ENCODE data around the gene PLA2G4D. TPM values are rescaled to one million over a fixed set of nuclear protein-coding genes. Genes with fewer than 3 reads are reported as not detected.

The PLA2G4D gene
- total RNA-seq, 2 experiments from 2014 or later = not detected

DNA sequence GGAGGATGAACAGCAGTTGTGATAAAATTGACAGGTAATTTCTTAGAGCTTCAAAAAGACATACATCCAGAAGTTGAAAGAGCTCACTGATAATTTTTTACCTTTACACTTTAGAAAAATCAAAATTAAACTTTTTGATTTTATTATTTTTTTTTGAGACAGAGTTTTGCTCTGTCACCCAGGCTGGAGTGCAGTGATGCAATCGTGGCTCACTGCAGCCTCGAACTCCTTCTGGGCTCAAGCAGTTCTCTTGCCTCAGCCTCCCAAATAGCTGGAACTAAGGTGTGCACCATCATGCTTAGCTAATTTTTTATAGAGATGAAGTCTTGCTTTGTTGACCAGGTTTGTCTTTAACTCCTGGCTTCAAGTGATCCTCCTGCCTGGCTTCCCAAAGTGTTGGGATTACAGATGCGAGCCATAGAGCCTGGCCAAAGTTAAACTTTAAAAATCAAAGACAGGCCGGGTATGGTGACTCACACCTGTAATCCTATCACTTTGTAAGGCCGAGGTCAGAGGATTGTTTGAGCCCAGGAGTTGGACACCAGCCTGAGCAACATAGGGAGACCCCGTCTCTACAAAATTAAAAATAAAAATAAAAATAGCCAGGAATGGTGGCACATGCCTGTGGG, 40.4 kb upstream of the PLA2G4D start:
- Mint-ChIP-seq H3K4me1 (ENCODE audit: low read depth) (no peaks in the 10 kb centered on the region), H3K36me3 (ENCODE audit: low read depth) (no peaks in the 10 kb centered on the region), H3K4me3 (no peak overlapping the region), H3K9me3 (no peaks in the 10 kb centered on the region), H3K27me3 (ENCODE audit: low read depth) (peaks cover 3% of the 10 kb centered on the region), H3K27ac (no peak overlapping the region)
- DNase-seq = no peak
- intact Hi-C loops (cut with micrococcal nuclease) = loop anchor here (1.0 to 10.0 kb wide), 6 partner anchors 50 to 518 kb away; no protein-coding TSS in a partner anchor
- CTCF ChIA-PET = interaction anchor here (0.6 to 2.7 kb wide), 9 partner anchors 8 to 337 kb away, joined by 3 to 8 read pairs (median 4); no protein-coding TSS in a partner anchor

GRCh38 chr15:42133886-42134502, 39.6 kb upstream of the PLA2G4D start:
- Mint-ChIP-seq H3K9me3 (no peaks in the 10 kb centered on the region), H3K27me3 (ENCODE audit: low read depth) (peaks cover 5% of the 10 kb centered on the region), H3K4me3 (no peak overlapping the region), H3K27ac (no peak overlapping the region), H3K4me1 (ENCODE audit: low read depth) (no peaks in the 10 kb centered on the region), H3K36me3 (ENCODE audit: low read depth) (no peaks in the 10 kb centered on the region)
- intact Hi-C loops (cut with micrococcal nuclease) = loop anchor here (1.0 to 10.0 kb wide), 4 partner anchors 49 to 251 kb away; no protein-coding TSS in a partner anchor
- DNase-seq = peak; percentile 83
- CTCF ChIA-PET = interaction anchor here (0.6 to 2.7 kb wide), 12 partner anchors 9 to 458 kb away, joined by 3 to 8 read pairs (median 3); no protein-coding TSS in a partner anchor

GRCh38 chr15:42133356-42133755, 39.0 kb upstream of the PLA2G4D start:
- no peak for DNase-seq
- CTCF ChIA-PET = interaction anchor here (0.6 to 2.7 kb wide), 7 partner anchors 9 to 459 kb away, joined by 3 to 8 read pairs (median 3); no protein-coding TSS in a partner anchor
- Mint-ChIP-seq H3K4me1 (ENCODE audit: low read depth) (no peaks in the 10 kb centered on the region), H3K27ac (no peak overlapping the region), H3K27me3 (ENCODE audit: low read depth) (peaks cover 5% of the 10 kb centered on the region), H3K4me3 (no peak overlapping the region), H3K36me3 (ENCODE audit: low read depth) (no peaks in the 10 kb centered on the region), H3K9me3 (no peaks in the 10 kb centered on the region)
- intact Hi-C loops (cut with micrococcal nuclease) = loop anchor here (10.0 kb wide), 1 partner anchor 251 kb away; no protein-coding TSS in a partner anchor

- no peaks in the 10 kb centered on the region for H3K4me1 Mint-ChIP-seq (ENCODE audit: low read depth)
- no peak overlapping the region for H3K4me3 Mint-ChIP-seq
- no peak for DNase-seq
- no peaks in the 10 kb centered on the region for H3K9me3 Mint-ChIP-seq
- intact Hi-C loops (cut with micrococcal nuclease) = loop anchor here (10.0 kb wide), 1 partner anchor 253 kb away; no protein-coding TSS in a partner anchor
- CTCF ChIA-PET = interaction anchor here (0.6 to 1.8 kb wide), 7 partner anchors 11 to 794 kb away, joined by 3 to 5 read pairs (median 5); no protein-coding TSS in a partner anchor
- H3K27me3 Mint-ChIP-seq (ENCODE audit: low read depth) = peaks cover 5% of the 10 kb centered on the region
- no peak overlapping the region for H3K27ac Mint-ChIP-seq
- no peaks in the 10 kb centered on the region for H3K36me3 Mint-ChIP-seq (ENCODE audit: low read depth)
These were observed 37.8 kb upstream of the PLA2G4D start for GRCh38 chr15:42131826-42132806.

- Mint-ChIP-seq H3K4me3 (no peak overlapping the region), H3K27ac (no peak overlapping the region), H3K27me3 (ENCODE audit: low read depth) (peaks cover 5% of the 10 kb centered on the region), H3K36me3 (ENCODE audit: low read depth) (no peaks in the 10 kb centered on the region), H3K9me3 (no peaks in the 10 kb centered on the region), H3K4me1 (ENCODE audit: low read depth) (no peaks in the 10 kb centered on the region)
- no peak for DNase-seq
- CTCF ChIA-PET = interaction anchor here (0.6 to 1.8 kb wide), 6 partner anchors 10 to 311 kb away, joined by 3 to 5 read pairs (median 4); no protein-coding TSS in a partner anchor
- intact Hi-C loops (cut with micrococcal nuclease) = loop anchor here (10.0 kb wide), 1 partner anchor 254 kb away; no protein-coding TSS in a partner anchor
These were observed 36.6 kb upstream of the PLA2G4D start for GRCh38 chr15:42131006-42131405.

GRCh38 chr15:42130246-42130986, 36.1 kb upstream of the PLA2G4D start:
- Mint-ChIP-seq H3K27ac (no peak overlapping the region), H3K9me3 (no peaks in the 10 kb centered on the region), H3K36me3 (ENCODE audit: low read depth) (no peaks in the 10 kb centered on the region), H3K4me3 (no peak overlapping the region), H3K27me3 (ENCODE audit: low read depth) (peaks cover 5% of the 10 kb centered on the region), H3K4me1 (ENCODE audit: low read depth) (no peaks in the 10 kb centered on the region)
- no peak for DNase-seq
- intact Hi-C loops (cut with micrococcal nuclease) = loop anchor here (10.0 kb wide), 1 partner anchor 254 kb away; no protein-coding TSS in a partner anchor
- CTCF ChIA-PET = interaction anchor here (0.6 to 1.8 kb wide), 7 partner anchors 46 to 311 kb away, joined by 3 to 5 read pairs (median 3); no protein-coding TSS in a partner anchor

- no peak overlapping the region for H3K4me3 Mint-ChIP-seq
- no peak overlapping the region for H3K27ac Mint-ChIP-seq
- CTCF ChIA-PET = interaction anchor here (1.0 kb wide), 1 partner anchor 51 kb away, joined by 3 read pairs; no protein-coding TSS in a partner anchor
- no peaks in the 10 kb centered on the region for H3K9me3 Mint-ChIP-seq
- H3K36me3 Mint-ChIP-seq (ENCODE audit: low read depth) = no peaks in the 10 kb centered on the region
- intact Hi-C loops (cut with micrococcal nuclease) = no loop called here
- DNase-seq = no peak
- no peaks in the 10 kb centered on the region for H3K4me1 Mint-ChIP-seq (ENCODE audit: low read depth)
- peaks cover 5% of the 10 kb centered on the region for H3K27me3 Mint-ChIP-seq (ENCODE audit: low read depth)
These were observed 35.0 kb upstream of the PLA2G4D start for GRCh38 chr15:42129364-42129763.

DNA sequence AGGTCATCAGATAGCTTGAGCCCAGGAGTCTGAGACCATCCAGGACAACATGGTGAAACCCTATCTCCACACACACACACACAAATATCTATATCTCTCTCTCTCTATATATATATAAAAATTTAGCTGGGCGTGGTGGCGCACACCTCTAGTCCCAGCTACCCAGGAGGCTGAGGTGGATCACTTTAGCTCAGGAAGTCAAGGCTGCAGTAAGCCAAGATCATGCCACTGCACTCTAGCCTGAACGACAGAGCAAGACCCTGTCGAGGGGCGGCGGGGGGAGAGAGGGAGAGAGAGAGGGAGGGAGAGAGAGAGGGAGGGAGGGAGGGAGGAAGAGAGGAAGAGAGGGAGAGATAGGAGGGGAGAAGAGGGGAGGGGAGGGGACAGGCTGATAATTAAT, 34.1 kb upstream of the PLA2G4D start:
- DNase-seq = no peak
- Mint-ChIP-seq H3K27ac (no peak overlapping the region), H3K36me3 (ENCODE audit: low read depth) (no peaks in the 10 kb centered on the region), H3K9me3 (no peaks in the 10 kb centered on the region), H3K4me1 (ENCODE audit: low read depth) (no peaks in the 10 kb centered on the region), H3K27me3 (ENCODE audit: low read depth) (peaks cover 5% of the 10 kb centered on the region), H3K4me3 (no peak overlapping the region)
- CTCF ChIA-PET = interaction anchor here (1.2 kb wide), 1 partner anchor 138 kb away, joined by 3 read pairs; no protein-coding TSS in a partner anchor
- intact Hi-C loops (cut with micrococcal nuclease) = no loop called here

DNA sequence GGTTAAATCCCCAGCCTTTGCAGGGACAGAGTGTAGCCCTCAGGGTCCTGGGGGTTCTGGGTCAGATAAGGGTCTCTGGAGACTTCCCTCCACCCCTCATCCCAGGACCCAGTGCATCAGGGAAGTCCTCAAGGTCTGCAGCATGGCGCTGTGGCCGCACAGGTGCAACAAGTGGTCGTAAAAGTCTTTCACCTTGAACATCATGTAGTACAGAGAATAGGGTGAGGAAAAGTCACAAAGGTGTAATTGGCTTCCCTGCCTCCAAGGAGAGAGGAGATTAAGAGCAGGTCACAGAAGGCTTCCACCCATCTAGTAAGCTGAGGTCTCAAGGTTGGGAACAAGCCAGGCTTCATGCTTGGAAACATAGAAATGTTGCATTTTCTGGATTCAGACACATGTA, 29.2 kb upstream of the PLA2G4D start:
- no peaks in the 10 kb centered on the region for H3K27me3 Mint-ChIP-seq (ENCODE audit: low read depth)
- no peak for DNase-seq
- intact Hi-C loops (cut with micrococcal nuclease) = no loop called here
- no peak overlapping the region for H3K4me3 Mint-ChIP-seq
- peaks cover 4% of the 10 kb centered on the region for H3K4me1 Mint-ChIP-seq (ENCODE audit: low read depth)
- CTCF ChIA-PET = interaction anchor here (0.5 kb wide), 1 partner anchor 56 kb away, joined by 3 read pairs; no protein-coding TSS in a partner anchor
- H3K36me3 Mint-ChIP-seq (ENCODE audit: low read depth) = no peaks in the 10 kb centered on the region
- H3K27ac Mint-ChIP-seq = no peak overlapping the region
- no peaks in the 10 kb centered on the region for H3K9me3 Mint-ChIP-seq

- Mint-ChIP-seq H3K9me3 (no peaks in the 10 kb centered on the region), H3K4me3 (no peak overlapping the region), H3K36me3 (ENCODE audit: low read depth) (no peaks in the 10 kb centered on the region), H3K27me3 (ENCODE audit: low read depth) (no peaks in the 10 kb centered on the region), H3K27ac (no peak overlapping the region), H3K4me1 (ENCODE audit: low read depth) (peaks cover 4% of the 10 kb centered on the region)
- DNase-seq = no peak
- intact Hi-C loops (cut with micrococcal nuclease) = no loop called here
- CTCF ChIA-PET = no interaction called here
These were observed 27.3 kb upstream of the PLA2G4D start for GRCh38 chr15:42121682-42122081.

DNA sequence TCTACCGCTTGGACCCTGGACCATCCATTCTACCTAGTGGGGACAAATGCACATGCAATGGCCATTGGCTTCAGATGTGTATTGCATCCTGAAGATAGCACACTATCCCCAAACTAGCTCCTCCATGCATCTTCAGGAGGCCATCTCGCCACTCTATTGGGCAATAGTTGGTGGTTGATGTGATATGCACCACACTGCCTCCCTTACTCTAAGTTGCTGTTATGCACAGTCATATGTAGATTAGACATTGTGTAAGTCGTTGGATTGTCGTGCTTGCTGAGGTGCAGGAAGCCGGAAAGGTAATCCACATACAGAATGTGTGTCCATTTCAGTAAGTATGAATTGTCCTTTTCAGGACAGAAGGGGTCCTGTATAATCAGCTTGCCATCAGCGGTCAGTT, 26.7 kb upstream of the PLA2G4D start:
- Mint-ChIP-seq H3K4me1 (ENCODE audit: low read depth) (peaks cover 4% of the 10 kb centered on the region), H3K36me3 (ENCODE audit: low read depth) (no peaks in the 10 kb centered on the region), H3K27me3 (ENCODE audit: low read depth) (no peaks in the 10 kb centered on the region), H3K4me3 (no peak overlapping the region), H3K27ac (no peak overlapping the region), H3K9me3 (no peaks in the 10 kb centered on the region)
- intact Hi-C loops (cut with micrococcal nuclease) = no loop called here
- CTCF ChIA-PET = interaction anchor here (1.1 kb wide), 2 partner anchors 11 to 41 kb away, joined by 3 to 5 read pairs; no protein-coding TSS in a partner anchor
- DNase-seq = no peak

All from activated naive CD4-positive, alpha-beta T cell treated with anti-CD3 and anti-CD28 coated beads for 36 hours (primary cell).